Measurements from ENCODE around the gene ZBTB8B. TPM values are rescaled to one million over a fixed set of nuclear protein-coding genes. Genes with fewer than 3 reads are reported as not detected.
"Not testable (repeated sequence)": the region's sequence is repeated elsewhere in the genome, so short reads cannot be mapped to it uniquely, and the experiment has no call there.

Gene ZBTB8B
- total RNA-seq, 2 donors from 2014 or later: 0.26 TPM; not detected in 1

GRCh38 chr1:32448773-32449456, 16.0 kb upstream of the ZBTB8B start:
- Histone ChIP-seq H3K4me3 (no peak overlapping the region), H3K4me1 (no peaks in the 10 kb centered on the region), H3K27me3 (no peaks in the 10 kb centered on the region), H3K9me3 (peaks cover 0 to 9% (median 0%) of the 10 kb centered on the region in 3 donors), H3K36me3 (replicated peaks in 1 of 2; ENCODE audit: insufficient read depth in 1 of 2, low read depth in 2 of 2) (no peaks in the 10 kb centered on the region), H3K27ac (no peak overlapping the region)
- DNase-seq (peak in 1 of 4 donors; percentile 8), ATAC-seq (no peak)
- intact Hi-C loops (cut with DNase I): no loop called here
- WGBS, 2 donors: 80% methylated on average over 12 of the region's 12 CpGs
- TF ChIP-seq POLR2A (IDR thresholded peaks at IDR 0.05) (no peak), CTCF (IDR thresholded peaks at IDR 0.05) (no peak)

- H3K27ac ChIP-seq; H3K4me1 ChIP-seq; ATAC-seq; DNase-seq; intact Hi-C loops (cut with DNase I); H3K4me3 ChIP-seq; H3K9me3 ChIP-seq; H3K36me3 ChIP-seq (replicated peaks in 1 of 2; ENCODE audit: insufficient read depth in 1 of 2, low read depth in 2 of 2); H3K27me3 ChIP-seq: not testable (repeated sequence)
- 83 to 96% methylated on average over 5 of the region's 5 CpGs for WGBS, 2 donors
These were observed 15.4 kb upstream of the ZBTB8B start for GRCh38 chr1:32449457-32449831.

GRCh38 chr1:32454726-32455125, 10.1 kb upstream of the ZBTB8B start:
- ATAC-seq: no peak
- intact Hi-C loops (cut with DNase I): no loop called here

GRCh38 chr1:32455958-32456357, 8.9 kb upstream of the ZBTB8B start:
- Histone ChIP-seq H3K27ac (no peak overlapping the region), H3K27me3 (no peaks in the 10 kb centered on the region), H3K4me3 (no peak overlapping the region), H3K9me3 (no peaks in the 10 kb centered on the region), H3K4me1 (no peaks in the 10 kb centered on the region), H3K36me3 (replicated peaks in 1 of 2; ENCODE audit: insufficient read depth in 1 of 2, low read depth in 2 of 2) (no peaks in the 10 kb centered on the region)
- DNase-seq (no peak), ATAC-seq (no peak)
- TF ChIP-seq POLR2A (IDR thresholded peaks at IDR 0.05) (no peak), CTCF (IDR thresholded peaks at IDR 0.05) (no peak)
- 91% methylated on average over 2 of the region's 2 CpGs for WGBS, 2 donors
- intact Hi-C loops (cut with DNase I): no loop called here

More at GRCh38 chr1:32454726-32455125, 10.1 kb upstream of the ZBTB8B start:
- no peak overlapping the region for H3K4me3 ChIP-seq
- H3K27me3 ChIP-seq: no peaks in the 10 kb centered on the region
- no peaks in the 10 kb centered on the region for H3K4me1 ChIP-seq
- no peaks in the 10 kb centered on the region for H3K9me3 ChIP-seq
- peak in 3 of 4 donors; percentile 21 to 33 (median 22) for DNase-seq
- WGBS, 2 donors: 3 to 15% methylated on average over 1 of the region's 1 CpG
- no peak overlapping the region for H3K27ac ChIP-seq
- TF ChIP-seq CTCF (IDR thresholded peaks at IDR 0.05) (no peak), POLR2A (IDR thresholded peaks at IDR 0.05) (no peak)
- H3K36me3 ChIP-seq (replicated peaks in 1 of 2; ENCODE audit: insufficient read depth in 1 of 2, low read depth in 2 of 2): no peaks in the 10 kb centered on the region

- H3K4me3 ChIP-seq; DNase-seq; H3K9me3 ChIP-seq; H3K4me1 ChIP-seq; intact Hi-C loops (cut with DNase I); ATAC-seq; H3K27ac ChIP-seq; H3K36me3 ChIP-seq (replicated peaks in 1 of 2; ENCODE audit: insufficient read depth in 1 of 2, low read depth in 2 of 2); H3K27me3 ChIP-seq: not testable (repeated sequence)
- 84 to 91% methylated on average over 5 of the region's 5 CpGs for WGBS, 2 donors
These were observed 6.1 kb upstream of the ZBTB8B start for GRCh38 chr1:32458798-32459197.

GRCh38 chr1:32462977-32463376, 1.9 kb upstream of the ZBTB8B start:
- 84 to 90% methylated on average over 2 of the region's 2 CpGs for WGBS, 2 donors
- H3K9me3 ChIP-seq; H3K27ac ChIP-seq; ATAC-seq; intact Hi-C loops (cut with DNase I); H3K4me3 ChIP-seq; DNase-seq; H3K27me3 ChIP-seq; H3K36me3 ChIP-seq (replicated peaks in 1 of 2; ENCODE audit: insufficient read depth in 1 of 2, low read depth in 2 of 2): not testable (repeated sequence)
- H3K4me1 ChIP-seq: peaks cover 13% of the 10 kb centered on the region
